Body of pancreas (tissue), 4 donors: ENCODE data around the gene CSN1S1.

Source experiments
- POLR2A ChIP-seq, 3 donors: fragments of 450-650 bp; IDR thresholded peaks; one replicate each; pipeline ENCODE4 v1.6.1; 2016; ENCODE audit warnings: antibody characterized with exemption in 3 of 3, mild to moderate bottlenecking in 2 of 3
- TF ChIP-seq, protein P1 (sequence below), 7 experiments: fragments of 450-650 bp in 4 of 7; fragments of 200-600 bp in 3 of 7; sonication (generic) in 3 of 7; IDR thresholded peaks; one replicate each; pipeline ENCODE4 v1.5.1; 2016 to 2019; ENCODE audit warnings: antibody characterized with exemption in 7 of 7

- no peak for TF ChIP-seq POLR2A (IDR thresholded peaks at IDR 0.05)
- TF ChIP-seq, protein P1, sequence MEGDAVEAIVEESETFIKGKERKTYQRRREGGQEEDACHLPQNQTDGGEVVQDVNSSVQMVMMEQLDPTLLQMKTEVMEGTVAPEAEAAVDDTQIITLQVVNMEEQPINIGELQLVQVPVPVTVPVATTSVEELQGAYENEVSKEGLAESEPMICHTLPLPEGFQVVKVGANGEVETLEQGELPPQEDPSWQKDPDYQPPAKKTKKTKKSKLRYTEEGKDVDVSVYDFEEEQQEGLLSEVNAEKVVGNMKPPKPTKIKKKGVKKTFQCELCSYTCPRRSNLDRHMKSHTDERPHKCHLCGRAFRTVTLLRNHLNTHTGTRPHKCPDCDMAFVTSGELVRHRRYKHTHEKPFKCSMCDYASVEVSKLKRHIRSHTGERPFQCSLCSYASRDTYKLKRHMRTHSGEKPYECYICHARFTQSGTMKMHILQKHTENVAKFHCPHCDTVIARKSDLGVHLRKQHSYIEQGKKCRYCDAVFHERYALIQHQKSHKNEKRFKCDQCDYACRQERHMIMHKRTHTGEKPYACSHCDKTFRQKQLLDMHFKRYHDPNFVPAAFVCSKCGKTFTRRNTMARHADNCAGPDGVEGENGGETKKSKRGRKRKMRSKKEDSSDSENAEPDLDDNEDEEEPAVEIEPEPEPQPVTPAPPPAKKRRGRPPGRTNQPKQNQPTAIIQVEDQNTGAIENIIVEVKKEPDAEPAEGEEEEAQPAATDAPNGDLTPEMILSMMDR (IDR thresholded peaks at IDR 0.05), result no peak
Observed at GRCh38 chr4:69957209-69957608, 26.3 kb downstream of the CSN1S1 start.
